HL-60 (cell line): ENCODE results near the gene ZNF672.

Source experiments
- microRNA-seq: library from miRNA; unstranded; fragments of <30 nt; microRNA quantifications from one replicate; pipeline ENCODE4, GENCODE V29; 2018

ZNF672 gene

Small RNA genes lying within 50 kb of the gene (microRNA-seq; reads per million reads assigned to microRNA genes)
- gene MIR3124, result 1.2 reads per million
